KMS-11 (cell line): ENCODE measurements around the gene GPS2.

ENCODE experiments used
- H2AFZ ChIP-seq: fragments of 200-600 bp; sonication (generic); 2 replicates; pipeline ENCODE4 v1.6.1; 2016; ENCODE audit warnings: antibody characterized with exemption, mixed run types, low read depth
- H3K27ac ChIP-seq: fragments of 200-600 bp; sonication (generic); 2 replicates; pipeline ENCODE4 v1.6.1; 2016; ENCODE audit warnings: mild to moderate bottlenecking, mixed run types
- H3K27me3 ChIP-seq: fragments of 200-600 bp; sonication (generic); 2 replicates; pipeline ENCODE4 v1.6.1; 2017; ENCODE audit warnings: mild to moderate bottlenecking, low read depth, mixed run types, moderate library complexity; ENCODE audit not compliant: insufficient read depth
- H3K36me3 ChIP-seq: fragments of 200-600 bp; sonication (generic); 2 replicates; pipeline ENCODE4 v1.6.1; 2017; ENCODE audit warnings: mild to moderate bottlenecking, mixed run types; ENCODE audit not compliant: insufficient read depth
- H3K4me1 ChIP-seq: fragments of 200-600 bp; sonication (generic); 2 replicates; pipeline ENCODE4 v1.6.1; 2016; ENCODE audit warnings: mild to moderate bottlenecking, low read depth, mixed run types; ENCODE audit not compliant: poor library complexity, severe bottlenecking
- H3K4me2 ChIP-seq: fragments of 200-600 bp; sonication (generic); 2 replicates; pipeline ENCODE4 v1.7.0; 2016; ENCODE audit warnings: mild to moderate bottlenecking, mixed run types
- H3K4me3 ChIP-seq: fragments of 200-600 bp; sonication (generic); IDR thresholded peaks from 2 replicates; pipeline ENCODE4 v1.6.1; 2017; ENCODE audit warnings: low read depth, low read length, mixed read lengths; ENCODE audit not compliant: insufficient read depth
- H3K79me2 ChIP-seq: fragments of 200-600 bp; sonication (generic); 2 replicates; pipeline ENCODE4 v1.6.1; 2016; ENCODE audit warnings: low read depth, mixed run types; ENCODE audit not compliant: insufficient read depth
- H3K9ac ChIP-seq: fragments of 200-600 bp; sonication (generic); 2 replicates; pipeline ENCODE4 v1.6.1; 2016; ENCODE audit warnings: mild to moderate bottlenecking, mixed run types
- H4K20me1 ChIP-seq: fragments of 200-600 bp; sonication (generic); 2 replicates; pipeline ENCODE4 v1.6.1; 2016; ENCODE audit warnings: mild to moderate bottlenecking, mixed run types; ENCODE audit not compliant: insufficient read depth
- CTCF ChIP-seq: fragments of 200-600 bp; sonication (generic); conservative IDR thresholded peaks from 2 replicates; pipeline ENCODE4 v1.6.1; 2017; ENCODE audit warnings: low read depth, mild to moderate bottlenecking, antibody characterized with exemption, low read length, moderate library complexity, mixed read lengths

The GPS2 gene

DNA sequence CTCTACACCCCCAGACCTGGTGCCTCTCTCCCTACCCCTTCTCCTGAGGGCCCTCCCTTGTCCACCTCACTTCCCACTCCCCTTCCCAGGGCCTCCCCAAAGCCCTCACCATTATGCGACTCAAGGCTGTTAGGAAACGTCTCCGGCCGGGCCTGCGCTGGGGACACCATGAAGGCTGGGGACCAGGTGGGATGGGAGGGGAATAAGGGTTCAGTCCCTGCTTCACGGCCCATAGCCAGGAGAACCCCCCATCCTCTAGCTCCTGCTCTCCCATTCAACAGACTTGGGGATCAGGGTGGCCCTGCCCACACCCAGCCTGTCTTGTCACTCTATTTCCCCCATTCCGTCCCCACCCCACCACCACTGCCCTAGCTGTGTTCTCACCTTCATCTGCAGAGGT, 11.9 kb upstream of the GPS2 start:
- Histone ChIP-seq H3K4me3 (no peak overlapping the region), H3K36me3 (no peaks in the 10 kb centered on the region), H3K4me1 (no peaks in the 10 kb centered on the region), H3K4me2 (no peak overlapping the region), H3K9ac (no peak overlapping the region), H3K79me2 (no peaks in the 10 kb centered on the region), H3K27me3 (no peaks in the 10 kb centered on the region), H3K27ac (no peak overlapping the region), H2AFZ (no peak overlapping the region), H4K20me1 (no peaks in the 10 kb centered on the region)
- no peak for TF ChIP-seq CTCF

GRCh38 chr17:7326186-7326585, 11.0 kb upstream of the GPS2 start:
- Histone ChIP-seq H3K4me3 (no peak overlapping the region), H4K20me1 (no peaks in the 10 kb centered on the region), H2AFZ (no peak overlapping the region), H3K27me3 (no peaks in the 10 kb centered on the region), H3K27ac (no peak overlapping the region), H3K4me1 (no peaks in the 10 kb centered on the region), H3K36me3 (no peaks in the 10 kb centered on the region), H3K79me2 (no peaks in the 10 kb centered on the region), H3K4me2 (no peak overlapping the region), H3K9ac (no peak overlapping the region)
- no peak for TF ChIP-seq CTCF

DNA sequence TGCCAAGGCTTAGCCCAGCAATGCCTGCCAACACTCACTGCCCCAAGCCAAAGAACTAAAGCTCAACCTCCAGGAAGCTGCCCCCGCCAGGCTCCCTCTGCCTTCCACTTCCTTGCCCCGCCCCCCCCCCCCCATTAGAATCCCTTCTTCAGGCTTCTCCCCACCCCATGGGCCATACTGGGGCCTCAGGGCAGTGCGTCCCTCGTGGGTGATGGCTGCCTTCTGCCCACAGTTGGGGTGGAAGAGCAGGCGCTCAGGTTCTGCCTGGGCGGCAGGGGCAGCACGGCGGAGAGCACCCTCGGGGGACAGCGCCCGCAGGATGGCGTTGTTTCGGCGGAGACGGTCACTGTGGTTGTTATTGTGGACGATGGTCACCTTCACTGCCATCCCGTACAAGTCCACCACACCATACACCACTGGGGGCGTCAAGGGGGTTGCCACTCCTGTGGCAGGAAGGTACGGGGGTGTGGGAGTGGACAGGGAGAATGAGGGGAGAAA, 9.9 kb upstream of the GPS2 start:
- Histone ChIP-seq H3K4me3 (no peak overlapping the region), H3K79me2 (no peaks in the 10 kb centered on the region), H3K27me3 (no peaks in the 10 kb centered on the region), H3K4me2 (no peak overlapping the region), H3K4me1 (no peaks in the 10 kb centered on the region), H4K20me1 (no peaks in the 10 kb centered on the region), H3K27ac (no peak overlapping the region), H2AFZ (no peak overlapping the region), H3K36me3 (no peaks in the 10 kb centered on the region), H3K9ac (no peak overlapping the region)
- no peak for TF ChIP-seq CTCF

- H3K4me2 ChIP-seq, result no peak overlapping the region
- no peaks in the 10 kb centered on the region for H3K36me3 ChIP-seq
- H3K4me3 ChIP-seq, result no peak overlapping the region
- H4K20me1 ChIP-seq, result no peaks in the 10 kb centered on the region
- H3K79me2 ChIP-seq, result no peaks in the 10 kb centered on the region
- no peaks in the 10 kb centered on the region for H3K4me1 ChIP-seq
- no peak overlapping the region for H3K9ac ChIP-seq
- no peak overlapping the region for H2AFZ ChIP-seq
- TF ChIP-seq CTCF, result no peak
- H3K27me3 ChIP-seq, result no peaks in the 10 kb centered on the region
- no peak overlapping the region for H3K27ac ChIP-seq
Observed at GRCh38 chr17:7324438-7324779, 9.2 kb upstream of the GPS2 start.
